Measurements from ENCODE around the gene FTCD.
"Not testable (repeated sequence)": the region's sequence is repeated elsewhere in the genome, so short reads cannot be mapped to it uniquely, and the experiment has no call there.

The FTCD gene, protein sequence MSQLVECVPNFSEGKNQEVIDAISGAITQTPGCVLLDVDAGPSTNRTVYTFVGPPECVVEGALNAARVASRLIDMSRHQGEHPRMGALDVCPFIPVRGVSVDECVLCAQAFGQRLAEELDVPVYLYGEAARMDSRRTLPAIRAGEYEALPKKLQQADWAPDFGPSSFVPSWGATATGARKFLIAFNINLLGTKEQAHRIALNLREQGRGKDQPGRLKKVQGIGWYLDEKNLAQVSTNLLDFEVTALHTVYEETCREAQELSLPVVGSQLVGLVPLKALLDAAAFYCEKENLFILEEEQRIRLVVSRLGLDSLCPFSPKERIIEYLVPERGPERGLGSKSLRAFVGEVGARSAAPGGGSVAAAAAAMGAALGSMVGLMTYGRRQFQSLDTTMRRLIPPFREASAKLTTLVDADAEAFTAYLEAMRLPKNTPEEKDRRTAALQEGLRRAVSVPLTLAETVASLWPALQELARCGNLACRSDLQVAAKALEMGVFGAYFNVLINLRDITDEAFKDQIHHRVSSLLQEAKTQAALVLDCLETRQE

GRCh38 chr21:46155514-46156377, at the start of gene FTCD:
FTCD (minus strand) TSS chr21:46155579; CDS start chr21:46155523, 56 bp downstream.
- peak; percentile 49 for DNase-seq

GRCh38 chr21:46205166-46205565, 49.8 kb upstream of the FTCD start:
- no peak for DNase-seq

DNA sequence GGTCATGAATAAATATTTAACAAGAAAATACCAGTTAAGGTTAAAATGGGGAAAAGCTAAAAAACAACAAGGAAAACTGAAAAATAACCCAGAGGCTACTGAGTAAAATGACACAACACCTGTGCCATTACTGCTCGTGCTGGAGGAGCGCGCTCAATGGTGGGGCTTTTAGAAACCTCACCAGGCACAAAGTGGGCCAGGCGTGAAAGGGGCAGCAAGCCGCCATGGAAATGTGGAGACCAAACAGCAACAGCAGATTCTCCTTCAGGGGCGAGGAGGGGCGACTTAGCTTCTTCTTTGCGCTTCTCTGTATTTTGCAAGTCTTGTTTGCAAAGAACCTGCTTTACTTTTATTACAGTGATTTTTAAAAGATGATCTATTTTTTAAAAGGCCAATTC, 47.8 kb upstream of the FTCD start:
- no peak for DNase-seq

DNA sequence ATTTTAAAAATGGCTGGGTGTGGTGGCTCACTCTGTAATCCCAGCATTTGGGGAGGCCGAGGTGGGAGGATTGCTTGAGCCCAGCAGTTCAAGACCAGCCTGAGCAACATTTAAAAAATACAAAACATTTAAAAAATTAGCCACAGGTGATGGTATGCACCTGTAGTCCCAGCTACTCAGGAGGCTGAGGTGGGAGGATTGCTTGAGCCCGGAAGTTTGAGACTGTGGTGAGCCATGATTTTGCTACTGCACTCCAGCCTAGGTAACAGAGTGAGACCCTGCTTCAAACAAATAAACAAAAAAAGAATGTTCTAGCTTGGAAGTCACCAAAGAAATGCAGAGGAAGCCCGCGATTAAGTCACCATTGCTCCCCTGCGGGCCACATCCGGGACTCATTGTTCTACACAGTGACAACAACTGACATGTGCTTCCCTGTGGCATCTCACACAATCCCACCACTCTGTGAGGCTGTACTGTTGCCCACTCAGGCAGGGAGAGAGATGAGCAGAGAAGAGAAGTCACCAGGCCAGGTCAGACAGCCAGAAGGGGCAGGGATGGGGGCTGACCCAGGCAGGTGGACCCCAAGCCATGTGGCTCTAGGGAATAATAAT, 47.3 kb upstream of the FTCD start:
- DNase-seq: no peak

DNA sequence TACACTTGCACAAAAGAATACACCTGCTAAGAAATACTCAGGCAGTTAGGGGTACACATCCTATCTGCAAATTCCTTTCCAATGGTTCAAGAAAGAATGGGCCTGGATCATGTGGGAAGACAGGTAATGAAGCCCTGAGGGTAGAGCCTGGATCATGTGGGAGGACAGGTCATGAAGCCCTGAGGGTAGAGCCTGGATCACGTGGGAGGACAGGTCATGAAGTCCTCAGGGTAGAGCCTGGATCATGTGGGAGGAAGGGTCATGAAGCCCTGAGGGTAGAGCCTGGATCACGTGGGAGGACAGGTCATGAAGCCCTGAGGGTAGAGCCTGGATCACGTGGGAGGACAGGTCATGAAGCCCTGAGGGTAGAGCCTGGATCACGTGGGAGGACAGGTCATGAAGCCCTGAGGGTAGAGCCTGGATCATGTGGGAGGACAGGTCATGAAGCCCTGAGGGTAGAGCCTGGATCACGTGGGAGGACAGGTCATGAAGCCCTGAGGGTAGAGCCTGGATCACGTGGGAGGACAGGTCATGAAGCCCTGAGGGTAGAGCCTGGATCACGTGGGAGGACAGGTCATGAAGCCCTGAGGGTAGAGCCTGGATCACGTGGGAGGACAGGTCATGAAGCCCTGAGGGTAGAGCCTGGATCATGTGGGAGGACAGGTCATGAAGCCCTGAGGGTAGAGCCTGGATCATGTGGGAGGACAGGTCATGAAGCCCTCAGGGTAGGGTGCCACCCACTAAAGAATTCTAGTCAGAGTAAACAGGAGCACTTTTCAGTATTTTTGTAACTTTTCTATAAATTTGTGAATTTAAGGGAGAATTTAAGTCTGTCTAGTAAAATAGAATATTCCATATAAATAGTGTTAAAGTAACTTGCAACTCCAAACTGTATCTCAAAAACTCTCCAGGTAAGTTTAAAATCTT, 45.8 kb upstream of the FTCD start:
- DNase-seq: not testable (repeated sequence)

DNA sequence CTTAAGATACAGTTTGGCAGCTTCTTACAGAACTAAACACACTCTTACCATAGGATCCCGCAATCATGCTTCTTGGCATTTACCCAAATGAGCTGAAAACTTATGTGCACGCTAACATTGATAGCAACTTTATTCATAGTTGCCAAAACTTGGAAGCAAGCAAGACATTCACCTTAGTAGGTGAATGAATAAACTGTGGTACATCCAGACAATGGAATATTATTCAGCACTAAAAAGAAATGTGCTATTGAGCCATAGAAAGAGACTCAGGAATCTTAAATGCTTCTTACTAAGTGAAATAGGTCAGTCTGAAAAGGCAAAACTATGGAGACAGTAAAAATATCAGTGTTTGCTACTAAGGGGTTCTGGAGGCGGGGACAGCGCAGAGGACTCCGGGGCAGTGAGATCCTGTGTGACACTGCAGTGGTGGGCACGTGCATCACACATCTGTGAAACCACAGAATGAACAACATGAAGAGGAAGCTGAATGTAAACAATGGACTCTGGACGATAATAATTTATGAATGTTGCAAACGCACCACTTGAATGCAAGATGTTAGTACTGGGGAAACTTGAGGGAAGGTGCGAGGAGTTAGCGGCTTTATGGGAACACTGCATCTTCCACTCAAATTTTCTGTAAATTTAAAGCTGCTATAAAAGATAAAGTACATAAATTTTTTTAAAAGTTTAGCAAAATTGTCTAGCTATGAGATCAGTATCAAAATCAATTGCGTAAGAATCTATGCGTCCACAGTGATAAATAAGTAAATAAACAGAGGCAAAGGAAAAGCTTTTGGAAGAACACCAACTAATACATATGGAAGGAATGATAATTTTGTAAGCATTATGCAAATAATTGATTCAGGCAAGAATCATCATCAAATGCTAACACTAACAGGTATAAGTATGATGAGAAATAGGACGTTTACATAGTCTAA, 44.3 kb upstream of the FTCD start:
- peak; percentile 20 for DNase-seq

GRCh38 chr21:46196733-46197132, 41.4 kb upstream of the FTCD start:
- DNase-seq: peak; percentile 44

- peak; percentile 18 for DNase-seq
Measured at GRCh38 chr21:46195595-46196195, 40.3 kb upstream of the FTCD start.

DNA sequence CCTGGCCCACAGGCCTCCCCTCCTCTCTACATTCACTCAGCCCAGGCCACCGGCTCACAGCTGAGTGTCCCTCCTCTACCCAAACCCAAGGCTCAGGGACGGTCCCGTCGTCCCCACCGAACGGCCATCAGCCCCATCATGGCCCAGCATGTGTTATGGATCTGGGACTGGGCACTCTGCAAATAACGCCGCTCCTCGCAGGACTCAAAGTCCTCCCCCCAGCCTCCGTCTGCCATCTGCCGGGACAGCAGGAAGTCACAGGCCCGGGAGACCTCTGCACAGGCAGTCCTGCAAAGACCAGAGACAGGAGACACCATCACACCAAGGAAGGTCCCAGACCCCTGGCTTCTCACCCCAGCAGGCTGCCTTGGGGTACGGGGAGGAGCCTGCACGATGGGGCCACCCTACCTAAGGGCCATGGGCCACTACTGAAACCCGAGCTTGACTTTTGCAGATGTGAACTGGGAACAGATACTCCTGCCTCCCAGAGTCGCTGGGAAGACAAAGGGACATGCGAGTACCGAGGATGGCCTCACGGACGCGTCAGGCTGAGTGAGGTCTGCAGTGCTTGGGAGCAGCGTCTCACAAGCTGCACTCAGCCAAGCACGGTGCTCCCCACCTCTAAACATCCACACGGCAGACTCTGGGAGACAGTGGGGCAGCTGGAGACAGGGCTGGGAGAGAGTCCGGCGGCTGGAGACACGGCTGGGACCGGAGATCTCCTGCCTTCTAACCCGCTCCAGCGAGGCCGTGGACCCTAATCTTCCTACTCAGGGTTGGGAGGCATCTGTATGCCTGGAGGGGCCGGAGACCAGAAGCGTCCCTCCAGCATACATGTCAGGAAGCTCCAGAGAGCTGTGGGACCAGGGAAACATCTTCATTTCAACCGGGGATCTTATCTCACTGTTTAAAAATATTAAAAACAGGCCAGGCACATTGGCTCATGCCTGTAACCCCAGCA, 39.3 kb upstream of the FTCD start:
- DNase-seq: peak; percentile 32

DNA sequence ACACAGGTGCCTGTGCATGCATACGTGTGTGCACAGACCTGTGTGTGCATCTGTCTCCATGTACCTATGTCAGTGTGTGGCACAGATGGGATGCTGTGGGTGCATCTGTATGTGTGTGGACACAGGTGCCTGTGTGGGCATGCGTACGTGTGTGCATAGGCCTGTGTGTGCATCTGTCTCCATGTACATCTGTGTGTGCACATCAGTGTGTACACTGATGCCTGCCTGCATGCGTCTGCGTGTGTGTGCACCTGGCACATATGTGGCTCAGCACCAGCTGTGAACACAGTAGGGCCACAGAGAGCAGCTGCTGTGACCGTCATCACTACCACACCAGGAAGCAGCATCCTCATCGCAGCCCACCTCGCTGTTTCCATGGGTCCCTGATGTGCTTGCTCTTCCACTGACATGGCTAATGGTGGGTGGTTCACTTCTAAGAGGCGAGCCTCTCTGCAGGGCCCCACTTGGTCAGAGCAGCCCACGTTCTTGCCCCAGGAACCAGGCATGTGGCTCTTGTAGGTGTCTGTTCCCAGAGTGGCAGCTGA, 38.5 kb upstream of the FTCD start:
- peak; percentile 32 for DNase-seq

DNA sequence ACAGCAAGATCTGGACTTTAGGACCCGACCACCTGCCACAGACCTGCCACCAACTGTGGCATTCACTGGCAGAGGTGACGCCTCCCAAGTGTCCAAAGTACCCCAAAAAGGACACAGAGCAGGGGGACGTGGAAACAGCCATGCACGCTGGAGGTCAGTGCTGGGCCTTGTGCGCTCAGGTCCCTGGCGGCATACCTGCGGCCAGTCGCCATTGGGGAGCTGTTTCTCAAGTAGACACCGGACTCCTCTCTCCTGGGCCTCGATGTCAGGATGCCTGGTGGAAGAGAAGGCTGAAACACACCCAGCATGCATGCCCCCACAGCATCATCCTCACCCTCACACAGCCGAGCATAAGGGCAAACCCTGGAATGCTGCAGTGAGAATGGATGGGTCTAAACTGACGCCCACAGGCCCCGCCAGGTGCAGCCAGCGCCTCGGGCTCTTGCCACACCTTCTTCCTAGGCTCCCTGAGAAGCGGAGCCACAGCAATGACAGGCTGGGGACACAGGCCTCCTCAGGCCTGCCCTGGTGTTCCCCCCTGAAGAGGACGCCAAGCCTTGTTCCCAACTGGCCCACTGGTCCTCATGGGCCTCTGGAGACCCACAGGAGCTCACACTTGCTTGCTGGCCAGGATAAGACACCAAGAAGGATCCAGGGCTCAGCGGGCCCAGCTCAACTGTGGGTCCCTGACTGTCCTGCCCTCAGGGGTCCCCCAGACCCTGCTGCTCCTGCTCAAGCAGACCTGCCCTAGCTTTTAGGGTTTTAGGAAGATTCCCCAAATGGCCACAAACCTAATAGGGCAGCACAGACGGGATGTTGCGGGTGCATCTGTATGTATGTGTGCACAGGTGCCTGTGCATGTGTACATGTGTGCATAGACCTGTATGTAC, 36.6 kb upstream of the FTCD start:
- peak; percentile 26 for DNase-seq

- peak; percentile 43 for DNase-seq
Measured at GRCh38 chr21:46191257-46191685, 35.9 kb upstream of the FTCD start.

- DNase-seq: peak; percentile 17
Measured at GRCh38 chr21:46190491-46191131, 35.2 kb upstream of the FTCD start.

- DNase-seq: no peak
Measured at GRCh38 chr21:46189959-46190490, 34.6 kb upstream of the FTCD start.

DNA sequence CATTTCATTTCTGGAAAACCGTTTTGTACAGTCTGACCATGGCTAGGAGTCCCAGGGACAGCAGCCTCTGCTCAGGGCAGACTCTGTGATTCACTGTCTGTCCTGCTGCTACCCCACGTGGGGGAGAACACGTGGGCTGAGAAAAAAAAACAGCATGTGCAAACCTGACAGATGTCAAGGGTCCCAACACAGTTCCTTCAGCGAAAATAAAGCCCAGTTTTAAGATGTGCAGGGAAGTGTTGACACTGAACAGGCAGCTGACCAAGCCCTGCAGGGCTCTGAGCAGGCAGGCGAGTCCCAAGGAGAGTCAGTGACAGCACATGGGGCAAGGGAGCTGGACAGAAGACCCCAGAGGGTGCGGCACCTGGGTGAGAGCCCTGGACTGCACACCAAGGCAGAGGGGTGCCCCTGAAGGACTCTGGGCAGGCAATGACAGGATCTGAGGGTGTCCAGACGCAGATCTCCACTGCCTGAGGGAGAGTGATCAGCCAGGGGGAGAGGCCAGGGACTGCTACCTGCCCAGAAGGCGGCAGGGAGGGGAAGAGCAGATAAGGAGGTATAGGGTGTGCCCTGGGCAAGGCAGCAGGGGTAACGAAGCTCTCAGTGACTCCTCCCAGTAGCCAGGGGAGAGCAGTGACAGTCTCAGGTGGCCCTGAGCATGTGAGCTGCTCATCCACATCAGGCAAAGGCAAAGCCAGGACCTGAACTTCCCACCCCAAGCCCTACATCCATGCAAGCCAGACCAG, 34.0 kb upstream of the FTCD start:
- no peak for DNase-seq
